HCEC 1CT (cell line): Measurements from ENCODE around the gene CNTN6.
"Not testable (repeated sequence)": the region's sequence is repeated elsewhere in the genome, so short reads cannot be mapped to it uniquely, and the experiment has no call there.

Source experiments
- DNase-seq: peaks from one replicate; pipeline ENCODE4 v3.0.0-alpha.2; 2017

CNTN6 gene

DNA sequence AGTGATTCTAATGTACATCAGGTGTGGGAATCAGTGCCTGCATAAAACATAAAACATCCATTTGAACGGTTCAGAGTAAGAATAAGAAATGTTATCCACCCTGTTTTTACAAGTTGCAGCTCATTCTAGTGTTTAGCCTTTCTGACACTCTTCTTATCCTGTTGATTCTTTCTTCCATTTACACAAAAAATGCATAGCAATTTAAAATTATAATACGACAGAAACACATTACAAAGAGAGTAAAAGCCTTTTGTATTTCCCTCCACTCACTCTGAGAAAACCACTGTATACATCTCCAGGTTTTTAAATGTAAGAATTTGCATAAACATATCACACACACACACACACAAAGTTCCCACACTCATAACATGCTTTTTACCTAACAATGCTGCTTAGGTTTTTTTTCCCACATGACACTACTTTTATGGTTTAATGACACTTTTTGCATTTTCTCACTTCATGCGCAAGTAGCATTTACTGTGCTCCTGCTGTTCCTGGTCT lies 199.8 kb downstream of the CNTN6 start:
- no peak for DNase-seq

DNA sequence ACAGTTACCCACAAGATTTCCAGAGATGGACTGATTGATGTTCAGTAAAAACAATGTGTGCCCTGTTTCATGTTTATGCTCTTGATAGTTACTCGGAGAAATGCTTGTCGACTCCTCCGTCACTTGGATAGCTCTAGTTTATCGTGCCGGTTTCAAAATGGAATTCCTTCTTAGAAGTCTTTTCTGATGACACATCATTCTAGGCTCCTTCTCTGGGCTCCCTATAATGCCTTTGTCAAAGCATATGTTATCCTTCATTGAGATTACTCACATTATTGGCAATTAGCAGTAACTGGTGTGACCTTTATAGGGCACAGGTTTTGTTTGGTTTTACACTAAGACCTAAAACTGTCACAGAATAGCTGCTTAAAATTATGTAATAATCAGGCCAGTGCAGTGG lies 201.8 kb downstream of the CNTN6 start:
- DNase-seq: no peak

DNA sequence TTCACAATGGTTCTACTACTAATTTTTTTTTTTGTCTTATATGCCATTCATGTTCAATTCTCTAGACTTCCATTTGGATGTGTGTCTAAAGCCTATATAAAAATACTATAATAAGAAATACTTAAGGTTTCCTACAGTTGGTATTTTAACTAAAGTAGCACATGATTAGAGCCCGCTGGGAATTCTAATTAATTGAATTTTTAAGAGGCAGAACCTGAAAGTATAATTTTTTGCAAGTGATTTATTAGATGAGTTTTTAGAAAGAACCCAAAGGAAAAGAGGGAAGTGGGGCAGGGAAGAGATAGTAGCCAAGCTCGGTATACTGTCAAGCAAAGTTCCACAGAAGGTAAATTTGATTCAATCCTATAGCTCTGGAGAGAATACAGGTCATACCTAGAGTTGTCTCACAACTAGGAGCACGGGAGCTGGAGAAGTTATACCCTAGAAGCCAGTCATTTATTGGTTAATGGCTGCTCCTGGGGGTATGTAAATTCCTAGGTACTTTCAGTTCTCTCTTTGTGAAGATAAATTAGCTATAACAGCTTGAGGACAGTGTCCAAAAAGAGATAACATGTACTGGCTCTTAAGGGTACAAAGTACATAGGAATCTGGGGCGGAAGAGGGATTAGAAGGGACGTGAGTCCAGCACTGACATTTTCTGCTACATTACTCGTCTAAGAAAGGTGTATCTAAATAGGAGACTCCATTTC lies 225.6 kb downstream of the CNTN6 start:
- no peak for DNase-seq

DNA sequence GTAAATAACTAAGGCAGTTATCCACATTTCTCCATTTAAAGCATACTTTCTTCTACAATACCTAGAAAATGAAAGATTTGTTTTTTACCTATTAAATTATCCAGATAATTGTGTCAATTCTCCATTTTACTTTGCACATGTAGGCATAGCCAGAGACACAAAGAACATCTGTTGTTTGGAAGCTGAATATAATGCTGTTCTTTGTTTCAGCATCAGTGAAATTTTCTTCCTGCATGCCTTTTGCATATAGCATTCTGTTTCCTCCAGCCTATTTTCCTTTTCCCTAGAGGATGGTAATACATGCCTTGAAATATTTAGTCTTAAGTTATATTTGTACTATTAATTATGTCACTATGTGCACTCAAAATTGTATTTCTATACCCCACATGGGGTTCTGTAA lies 233.7 kb downstream of the CNTN6 start:
- DNase-seq: no peak

DNA sequence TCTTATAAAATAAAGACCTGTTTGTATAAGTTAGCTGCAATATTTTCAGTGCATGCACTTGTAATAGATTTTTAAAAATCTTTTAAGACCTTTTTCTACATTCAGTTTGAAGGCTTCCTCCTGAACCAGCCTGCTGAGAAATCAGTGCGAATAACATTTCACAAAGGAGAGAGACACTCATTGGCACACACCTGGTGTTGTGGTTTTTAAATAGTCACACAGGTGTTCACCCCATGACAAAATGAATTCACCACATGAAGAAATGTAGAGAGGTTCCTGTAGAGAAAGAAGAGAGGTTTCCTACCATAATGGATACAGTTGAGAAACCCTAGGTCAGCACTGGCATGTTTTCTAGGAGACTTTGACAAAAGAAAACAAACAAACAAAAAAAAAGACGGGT lies 237.3 kb downstream of the CNTN6 start:
- DNase-seq: no peak

DNA sequence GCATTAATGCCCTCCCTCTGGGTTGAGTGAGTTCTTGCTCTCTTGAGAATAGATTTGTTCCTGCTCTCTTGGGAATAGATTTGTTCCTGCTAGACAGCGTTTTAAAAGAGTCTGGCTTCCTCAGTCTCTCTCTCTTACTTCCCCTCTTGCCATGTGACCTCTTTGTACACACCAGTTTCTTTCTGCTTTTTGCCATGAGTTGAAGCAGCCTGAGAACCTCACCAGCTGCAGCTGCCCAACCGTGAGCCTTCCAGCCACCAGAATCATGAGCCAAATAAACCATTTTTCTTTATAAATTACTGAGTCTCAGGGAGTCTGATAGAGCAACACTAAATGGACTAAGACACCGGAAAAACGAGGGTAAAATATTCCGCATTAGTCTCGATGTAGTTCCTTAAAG lies 253.6 kb downstream of the CNTN6 start:
- DNase-seq: no peak

DNA sequence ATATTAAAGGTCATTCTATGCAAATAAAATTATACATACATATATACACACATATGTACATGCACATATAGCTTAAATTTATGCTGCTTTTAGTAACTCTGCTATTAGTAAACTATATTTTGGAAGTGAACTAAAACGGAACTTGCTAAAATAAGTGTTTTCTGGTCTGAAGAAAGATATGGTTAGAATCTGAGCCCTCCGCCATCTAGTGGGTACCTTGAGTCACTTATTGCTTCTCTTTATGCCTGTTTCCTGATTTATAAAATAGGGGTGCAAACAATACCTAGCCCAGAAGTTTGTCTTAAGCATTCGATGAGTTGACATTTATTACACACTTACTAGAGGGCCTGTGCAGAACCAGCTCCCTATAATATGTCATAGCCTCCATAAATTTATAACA lies 255.7 kb downstream of the CNTN6 start:
- no peak for DNase-seq

DNA sequence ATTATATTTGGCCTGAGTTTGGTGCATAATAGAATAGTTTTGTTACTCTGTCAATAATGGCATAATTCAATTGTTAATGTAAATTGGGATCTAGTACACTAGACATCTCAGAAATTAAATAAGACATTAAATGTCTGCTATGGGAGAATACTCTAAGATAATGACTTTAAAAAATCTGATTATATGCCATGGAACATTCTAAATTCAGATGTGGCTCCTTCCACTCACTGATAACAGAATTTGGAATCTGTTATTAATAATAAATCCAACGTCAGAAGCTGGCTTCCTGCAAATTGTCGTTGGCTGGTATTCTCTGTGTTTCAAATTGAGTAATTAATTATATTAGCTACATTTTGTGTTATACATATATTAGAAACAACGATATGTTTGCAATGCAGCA lies 258.1 kb downstream of the CNTN6 start:
- DNase-seq: no peak

DNA sequence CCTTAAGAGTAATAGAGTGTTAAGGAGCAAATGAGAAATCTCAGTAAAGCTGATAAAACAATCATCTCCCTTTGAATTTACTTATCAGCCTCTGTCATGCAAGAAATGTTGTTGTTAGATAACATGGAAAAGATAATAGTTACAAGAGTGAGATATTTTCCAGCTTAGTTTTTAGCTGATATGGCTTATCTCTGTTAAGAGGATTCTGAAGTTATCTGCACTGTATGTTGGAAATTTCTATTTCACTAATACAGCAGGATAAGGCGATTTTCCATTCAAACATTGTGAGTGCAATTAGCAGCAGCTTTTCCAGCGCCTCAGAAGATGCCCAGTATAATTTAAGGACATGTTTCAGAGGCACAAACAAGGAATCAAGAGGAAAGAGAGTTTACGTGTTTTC lies 262.9 kb downstream of the CNTN6 start:
- no peak for DNase-seq

DNA sequence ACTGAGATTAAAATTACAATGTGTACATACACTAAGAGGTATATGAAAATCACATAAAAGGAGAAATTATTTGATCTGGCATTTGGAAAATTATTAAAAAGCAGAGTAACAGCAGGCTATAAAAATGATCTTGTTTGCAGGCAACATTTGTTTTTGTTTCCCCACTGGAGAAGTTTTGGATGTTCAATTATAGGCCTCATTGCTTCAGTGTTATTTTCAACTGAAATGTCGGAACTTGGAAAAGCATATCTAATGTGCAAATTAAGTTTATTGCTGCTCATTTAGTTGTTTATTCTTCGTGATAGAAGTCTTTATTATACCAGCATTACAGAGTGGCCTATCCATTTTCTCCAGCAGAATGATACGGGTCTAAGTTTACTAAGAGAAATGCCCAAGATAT lies 263.3 kb downstream of the CNTN6 start:
- DNase-seq: no peak

DNA sequence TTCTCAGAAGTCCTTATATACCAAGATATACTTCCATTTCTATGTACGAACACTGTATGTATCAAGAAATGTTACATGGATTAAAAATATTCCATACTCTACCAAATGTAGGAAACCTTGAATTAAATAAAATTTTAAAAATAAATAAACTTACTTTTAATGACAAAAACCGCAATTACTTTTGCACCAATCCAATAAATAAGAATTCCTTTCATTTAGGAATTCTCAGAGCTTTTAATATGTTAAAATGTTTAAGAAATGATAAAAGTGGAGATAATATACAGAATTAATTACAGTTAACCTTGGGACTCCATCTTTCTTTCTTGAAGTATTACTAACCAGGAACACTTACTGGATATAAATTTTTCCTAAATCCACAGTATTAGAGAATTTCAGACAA lies 272.7 kb downstream of the CNTN6 start:
- DNase-seq: no peak

DNA sequence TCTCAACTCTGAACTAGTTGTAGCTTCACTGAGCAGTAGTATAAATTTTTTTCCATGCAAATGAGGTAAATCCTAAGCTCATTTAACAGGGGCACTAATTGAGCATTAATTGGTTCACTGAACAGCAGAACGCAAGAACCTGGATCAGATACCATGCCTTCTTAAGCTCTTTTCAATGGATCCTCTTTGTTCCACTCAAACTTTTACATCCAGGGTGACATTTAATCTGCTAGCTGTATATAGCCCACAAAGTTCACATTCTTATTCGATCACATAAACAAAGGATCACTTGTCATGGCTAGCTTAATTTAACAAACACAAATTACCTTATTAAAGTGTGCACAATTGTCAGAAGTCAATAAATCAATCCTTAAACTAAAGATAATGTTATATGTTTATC lies 281.6 kb downstream of the CNTN6 start:
- DNase-seq: no peak

DNA sequence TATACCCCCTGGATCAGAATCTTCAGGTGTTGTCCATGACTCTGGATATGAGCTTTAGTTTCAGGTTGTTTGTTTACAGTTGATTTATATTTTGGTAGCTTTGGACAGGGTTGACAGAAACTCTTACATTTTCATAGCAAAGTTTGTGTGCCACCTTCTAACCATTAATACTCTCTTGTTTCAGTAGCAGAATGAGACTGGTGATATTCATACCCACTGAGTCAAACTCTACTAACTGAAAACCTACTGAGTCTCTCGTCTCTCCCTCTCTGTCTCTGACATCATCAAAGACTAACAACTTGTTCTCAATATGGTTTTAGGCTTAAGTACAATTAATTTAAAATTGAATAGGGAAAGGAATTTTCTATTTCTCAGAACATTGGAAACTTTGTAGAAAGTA lies 282.3 kb downstream of the CNTN6 start:
- no peak for DNase-seq

DNA sequence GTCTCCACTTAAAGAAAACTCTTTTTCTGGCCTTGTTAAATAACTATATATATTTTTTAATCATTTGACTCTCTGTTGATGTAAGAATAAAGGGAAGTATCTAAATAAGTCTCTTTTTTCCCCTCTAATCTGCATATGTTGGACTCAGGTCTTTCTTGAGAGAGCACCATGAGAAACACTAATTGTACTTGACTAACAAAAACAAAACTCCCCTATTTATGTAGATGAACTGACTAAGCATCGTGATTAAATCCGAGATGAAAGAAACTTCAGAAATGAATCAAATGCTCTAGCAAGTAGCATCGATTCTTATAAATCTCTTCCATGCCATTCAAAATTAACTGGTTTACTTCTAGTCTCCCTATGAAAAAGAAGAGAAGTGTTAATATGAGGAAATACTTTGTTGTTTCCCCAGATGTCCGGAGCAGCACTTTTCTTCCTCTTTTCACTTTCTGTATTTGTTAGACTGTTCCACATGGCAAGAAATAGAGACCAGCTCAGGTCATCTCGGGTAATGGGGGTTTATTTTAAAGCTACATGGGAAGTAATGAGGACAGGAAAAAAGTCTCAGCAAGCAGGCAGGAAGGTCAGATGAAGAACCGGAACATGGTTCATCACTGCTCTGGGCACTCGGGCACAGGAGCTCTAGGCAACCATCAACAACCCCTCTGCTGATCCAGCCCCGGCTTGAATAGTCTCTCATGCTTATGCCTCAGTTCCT lies 288.3 kb downstream of the CNTN6 start:
- no peak for DNase-seq

DNA sequence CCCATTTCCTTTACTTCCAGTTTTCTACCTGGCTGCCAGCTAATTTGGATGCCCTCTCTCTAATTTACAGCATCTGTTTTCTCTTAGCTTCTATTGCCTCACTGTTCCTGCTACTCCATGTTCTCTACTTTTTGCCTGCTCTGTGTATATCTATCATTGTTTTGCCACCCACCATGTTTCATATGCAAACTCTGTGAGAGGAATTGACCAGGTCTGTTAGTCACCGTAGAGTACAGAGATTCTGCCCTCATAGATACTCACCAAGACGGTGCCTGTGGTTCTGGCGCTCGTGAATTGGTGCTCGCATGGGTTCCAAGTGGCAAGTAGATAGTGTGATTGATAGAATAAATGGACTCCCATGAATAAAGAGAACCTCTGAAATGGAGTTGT lies 288.8 kb downstream of the CNTN6 start:
- no peak for DNase-seq

DNA sequence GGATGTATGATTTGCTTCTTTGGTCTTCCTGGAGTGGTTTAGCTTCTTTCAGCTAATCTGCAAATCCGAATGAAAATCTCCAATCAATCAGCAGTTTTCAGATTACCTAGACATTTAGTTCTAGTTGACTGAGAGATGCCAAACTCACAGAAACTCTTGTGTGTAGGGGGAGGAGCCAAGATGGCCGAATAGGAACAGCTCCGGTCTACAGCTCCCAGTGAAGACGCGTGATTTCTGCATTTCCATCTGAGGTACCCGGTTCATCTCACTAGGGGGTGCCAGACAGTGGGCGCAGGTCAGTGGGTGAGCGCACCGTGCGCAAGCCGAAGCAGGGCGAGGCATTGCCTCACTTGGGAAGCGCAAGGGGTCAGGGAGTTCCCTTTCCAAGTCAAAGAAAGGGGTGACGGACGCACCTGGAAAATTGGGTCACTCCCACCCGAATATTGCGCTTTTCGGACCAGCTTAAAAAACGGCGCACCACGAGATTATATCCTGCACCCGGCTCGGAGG lies 294.6 kb downstream of the CNTN6 start:
- not testable (repeated sequence) for DNase-seq

DNA sequence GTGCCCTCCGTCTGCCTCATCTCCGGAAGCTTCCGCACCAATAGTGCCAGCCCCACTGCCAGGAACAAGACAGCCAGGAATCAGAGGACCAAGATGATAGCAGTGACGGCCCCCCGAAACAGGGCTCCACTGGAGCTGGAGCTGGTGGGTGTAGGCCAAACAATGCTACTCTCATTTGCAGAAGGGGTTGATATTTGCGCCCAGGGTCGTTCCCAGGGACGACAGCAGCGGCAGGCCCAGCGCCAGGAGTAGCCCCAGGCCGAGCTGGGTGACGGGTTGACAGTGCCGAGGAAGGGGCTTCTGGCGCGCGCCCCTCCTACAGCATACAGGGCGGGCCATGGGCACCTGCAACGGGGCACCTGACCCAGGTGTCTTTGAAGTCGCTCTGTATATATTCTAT lies 301.4 kb downstream of the CNTN6 start:
- no peak for DNase-seq

DNA sequence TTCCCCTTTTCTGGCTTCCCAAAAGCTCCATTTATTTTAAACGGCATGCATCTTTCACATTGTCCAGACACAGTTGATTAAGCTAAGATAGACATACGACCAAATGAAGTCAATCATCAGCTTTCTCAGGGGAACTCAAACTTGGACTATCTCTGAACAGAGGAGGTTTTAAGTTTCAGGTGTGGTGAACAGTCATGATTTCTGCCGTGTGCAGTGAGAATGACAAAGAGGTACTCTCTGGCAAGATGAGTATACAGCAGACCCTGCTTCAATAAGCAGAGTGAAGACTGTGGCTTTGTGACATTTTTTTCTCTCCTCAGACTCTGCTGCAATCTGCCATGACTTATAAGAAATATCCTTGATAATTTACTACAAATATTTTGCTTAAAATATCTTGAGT lies 307.7 kb downstream of the CNTN6 start:
- no peak for DNase-seq

DNA sequence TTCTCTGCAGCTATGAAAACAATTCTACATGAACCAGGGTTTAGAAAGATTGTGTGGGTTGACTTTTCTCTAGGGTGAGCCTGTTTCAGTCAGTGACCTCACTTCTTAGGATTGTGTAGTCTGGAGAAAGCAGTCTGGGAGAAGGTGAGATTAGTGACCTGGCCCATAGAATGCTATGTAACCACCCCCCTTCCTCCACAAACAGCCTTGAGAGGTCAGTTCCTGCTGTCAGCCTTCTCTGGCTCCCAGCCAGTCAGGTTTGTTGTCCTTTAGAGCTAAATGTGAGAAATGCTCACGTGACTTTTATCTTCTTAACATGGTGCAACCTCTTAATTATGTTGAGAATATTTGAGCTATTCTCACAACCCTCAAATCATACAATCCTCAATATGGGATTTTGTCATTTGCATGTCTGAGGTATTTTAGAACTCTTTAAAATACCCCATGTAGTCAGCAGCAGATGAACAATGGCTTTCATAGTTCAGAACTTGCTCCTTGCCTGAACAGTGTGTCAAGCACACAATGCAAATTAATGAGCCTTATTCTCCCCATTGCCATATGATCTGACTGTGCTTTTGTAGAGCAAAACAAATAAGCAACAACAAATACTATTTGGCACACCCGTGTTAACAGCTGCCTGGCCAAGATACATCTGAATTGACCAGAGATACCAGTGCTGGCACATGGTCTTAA lies 311.6 kb downstream of the CNTN6 start:
- DNase-seq: no peak

DNA sequence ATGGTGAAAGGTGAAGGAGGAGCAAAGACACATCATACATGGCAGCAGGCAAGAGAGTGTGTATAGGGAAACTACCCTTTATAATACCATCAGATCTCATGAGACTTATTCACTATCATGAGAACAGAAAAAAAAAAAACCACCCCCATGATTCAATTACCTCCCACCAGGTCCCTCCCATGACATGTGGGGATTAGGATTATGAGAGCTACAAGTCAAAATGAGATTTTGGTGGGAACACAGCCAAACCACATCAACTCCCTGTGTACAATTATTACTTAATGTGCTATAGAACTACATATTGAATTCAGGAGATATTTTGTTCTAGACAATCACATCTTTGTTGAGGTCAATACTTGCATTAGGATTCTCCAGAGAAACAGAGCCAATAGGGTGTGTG lies 313.4 kb downstream of the CNTN6 start:
- DNase-seq: no peak

DNA sequence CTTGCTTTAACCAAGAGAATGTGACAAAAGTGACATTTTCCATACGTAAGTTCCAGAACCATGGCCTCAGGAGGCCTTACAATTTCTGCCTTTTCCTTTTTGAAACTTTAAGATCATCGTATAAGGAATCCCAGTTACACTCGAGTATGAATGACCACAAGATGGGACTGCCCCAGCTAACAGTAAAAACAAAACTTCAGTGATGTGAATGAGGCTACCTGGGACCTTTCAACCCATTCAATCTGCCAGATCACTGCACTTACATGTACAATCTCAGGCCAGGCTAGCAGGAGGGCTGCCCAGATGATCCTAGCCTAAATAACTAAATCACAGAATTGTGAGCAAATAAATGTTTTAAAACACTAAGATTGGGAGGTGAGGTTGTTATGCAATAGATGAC lies 328.8 kb downstream of the CNTN6 start:
- DNase-seq: no peak

DNA sequence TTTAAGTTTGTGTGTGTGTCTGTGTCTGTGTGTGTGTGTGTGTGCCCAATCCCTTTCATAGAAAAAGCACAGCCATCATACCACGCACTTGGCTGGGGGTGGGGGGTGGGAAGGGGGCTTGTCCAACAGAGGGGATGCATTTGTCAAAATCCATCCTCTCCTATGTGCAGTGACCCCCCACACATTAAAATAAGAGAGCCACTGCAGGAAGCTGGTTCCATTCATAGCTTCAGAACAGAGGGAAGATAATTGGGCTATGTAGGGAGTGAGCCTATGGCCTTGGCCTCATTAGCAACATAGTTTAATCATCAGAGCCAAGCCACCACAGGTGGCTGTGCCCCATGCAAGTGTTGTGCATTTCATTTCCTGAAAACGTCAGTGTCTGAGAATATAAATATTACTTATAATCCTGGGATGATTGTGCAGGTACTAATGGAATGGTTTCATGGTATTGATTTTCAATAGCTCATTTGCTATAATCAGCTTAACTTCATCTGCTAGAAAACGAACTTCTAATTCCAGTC lies 330.8 kb downstream of the CNTN6 start:
- no peak for DNase-seq

DNA sequence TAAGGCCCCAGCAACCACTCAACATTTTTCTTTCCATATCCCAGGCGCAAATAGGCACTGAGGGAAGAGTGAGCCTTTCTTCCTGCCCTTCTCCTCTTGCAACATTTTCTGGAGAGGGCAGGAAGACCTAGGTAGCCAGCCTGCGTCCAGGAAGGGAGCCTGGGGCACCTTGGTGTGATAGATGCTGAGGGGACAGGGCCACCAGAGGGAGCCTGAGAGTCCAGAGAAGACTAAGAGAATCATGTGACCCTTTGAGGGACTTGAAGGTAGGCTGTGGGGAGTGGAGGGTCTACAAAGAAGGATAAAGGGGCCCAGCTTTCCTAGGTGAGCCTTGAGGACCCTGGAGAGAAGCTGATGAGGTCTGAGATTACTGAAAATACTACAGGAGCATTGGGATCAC lies 346.6 kb downstream of the CNTN6 start:
- no peak for DNase-seq

DNA sequence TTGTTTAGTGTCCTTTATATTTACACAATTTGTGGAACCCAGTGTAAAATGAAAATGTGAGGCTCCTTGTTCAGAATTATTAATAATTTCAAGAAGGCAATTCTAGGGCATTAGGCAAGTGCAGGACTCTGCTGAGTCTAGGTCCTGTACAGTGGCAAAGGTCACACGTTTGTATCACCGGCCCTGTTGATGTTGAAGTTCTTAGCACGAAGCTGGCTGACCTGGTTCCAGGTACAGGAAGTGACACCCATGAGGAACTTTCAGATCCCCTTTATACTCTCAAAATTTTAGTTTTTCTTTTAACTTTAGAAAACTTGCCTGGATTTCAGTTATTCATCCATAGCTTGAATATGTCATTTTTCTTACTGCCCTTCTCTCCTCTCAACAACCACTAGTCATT lies 349.4 kb downstream of the CNTN6 start:
- no peak for DNase-seq
